HEK293 (cell line): ENCODE data around the gene NT5C2.

ENCODE experiments used
- CTCF ChIA-PET: fragments of 350-600 bp; formaldehyde crosslinking; extraction: SDS; loops from one replicate; lab custom pipeline; 2021; ENCODE audit warnings: antibody characterized with exemption; lab: Yijun Ruan, JAX
- POLR2A ChIA-PET: fragments of 300-600 bp; formaldehyde crosslinking; extraction: SDS; loops from one replicate; lab custom pipeline; 2020; ENCODE audit warnings: antibody characterized with exemption, inconsistent platforms; lab: Yijun Ruan, JAX
- H3K27ac ChIP-seq: fragments of 200-500 bp; sonication (Bioruptor generic); 2 replicates; pipeline ENCODE4 v1.5.1; 2014; ENCODE audit warnings: low read depth, low read length, control low read depth, inconsistent platforms; ENCODE audit errors: extremely low read depth
- H3K36me3 ChIP-seq, 2 experiments: fragments of 200-500 bp in 1 of 2; sonication (Bioruptor generic) in 1 of 2; 1 replicate in 1 of 2; 2 replicates in 1 of 2; pipeline ENCODE4 v1.5.1; 2014 to 2017; ENCODE audit warnings: inconsistent platforms in 2 of 2, low read length in 2 of 2; ENCODE audit not compliant: control insufficient read depth in 2 of 2, insufficient read depth in 1 of 2
- H3K4me1 ChIP-seq: fragments of 200-500 bp; sonication (Bioruptor generic); 2 replicates; pipeline ENCODE4 v1.5.1; 2014; ENCODE audit warnings: mild to moderate bottlenecking, low read length, inconsistent platforms; ENCODE audit not compliant: control insufficient read depth, insufficient read depth
- H3K4me3 ChIP-seq: 2 replicates; pipeline ENCODE4 v1.5.1; 2011; ENCODE audit warnings: low read depth, mild to moderate bottlenecking, control low read depth, low read length, moderate library complexity
- H3K9me3 ChIP-seq: fragments of 200-500 bp; sonication (Bioruptor generic); 2 replicates; pipeline ENCODE4 v1.5.1; 2014; ENCODE audit warnings: low read depth, low read length, inconsistent platforms; ENCODE audit not compliant: control insufficient read depth, insufficient read depth
- FEZF1 ChIP-seq: fragments of 450-650 bp; formaldehyde crosslinking; IDR thresholded peaks from 2 replicates; pipeline ENCODE4 v1.5.1; 2016; ENCODE audit warnings: missing biosample characterization, missing genetic modification characterization
- KLF16 ChIP-seq: fragments of 450-650 bp; formaldehyde crosslinking; IDR thresholded peaks from 2 replicates; pipeline ENCODE4 v1.5.1; 2017; ENCODE audit warnings: missing biosample characterization, missing genetic modification characterization
- ZFP3 ChIP-seq: fragments of 450-650 bp; formaldehyde crosslinking; IDR thresholded peaks from 2 replicates; pipeline ENCODE4 v1.5.1; 2016; ENCODE audit warnings: low read depth, missing biosample characterization, missing genetic modification characterization
- ZFP41 ChIP-seq: fragments of 450-650 bp; formaldehyde crosslinking; IDR thresholded peaks from 2 replicates; pipeline ENCODE4 v1.5.1; 2016; ENCODE audit warnings: missing biosample characterization, missing genetic modification characterization, borderline replicate concordance
- ZNF16 ChIP-seq: fragments of 450-650 bp; formaldehyde crosslinking; IDR thresholded peaks from 2 replicates; pipeline ENCODE4 v1.5.1; 2016; ENCODE audit warnings: low read depth, missing biosample characterization, missing genetic modification characterization
- ZNF175 ChIP-seq: fragments of 450-650 bp; formaldehyde crosslinking; IDR thresholded peaks from 2 replicates; pipeline ENCODE4 v1.5.1; 2016; ENCODE audit warnings: missing biosample characterization, missing genetic modification characterization
- ZNF19 ChIP-seq: fragments of 450-650 bp; formaldehyde crosslinking; IDR thresholded peaks from 2 replicates; pipeline ENCODE4; 2016; ENCODE audit warnings: missing biosample characterization, missing genetic modification characterization, low read depth
- ZNF23 ChIP-seq: fragments of 450-650 bp; formaldehyde crosslinking; IDR thresholded peaks from 2 replicates; pipeline ENCODE4 v1.5.1; 2016; ENCODE audit warnings: missing biosample characterization, missing genetic modification characterization, borderline replicate concordance
- ZNF239 ChIP-seq: fragments of 450-650 bp; formaldehyde crosslinking; IDR thresholded peaks from 2 replicates; pipeline ENCODE4 v1.5.1; 2016; ENCODE audit warnings: missing biosample characterization, missing genetic modification characterization
- ZNF311 ChIP-seq: fragments of 450-650 bp; formaldehyde crosslinking; IDR thresholded peaks from 2 replicates; pipeline ENCODE4 v1.5.1; 2017; ENCODE audit warnings: missing biosample characterization, missing genetic modification characterization, borderline replicate concordance
- ZNF548 ChIP-seq: fragments of 450-650 bp; formaldehyde crosslinking; IDR thresholded peaks from 2 replicates; pipeline ENCODE4 v1.5.1; 2016; ENCODE audit warnings: missing biosample characterization, missing genetic modification characterization
- ZNF555 ChIP-seq: fragments of 450-650 bp; formaldehyde crosslinking; conservative IDR thresholded peaks from 2 replicates; pipeline ENCODE4 v1.5.1; 2017; ENCODE audit warnings: missing biosample characterization, mild to moderate bottlenecking, missing genetic modification characterization, inconsistent platforms
- ZNF600 ChIP-seq: fragments of 450-650 bp; formaldehyde crosslinking; IDR thresholded peaks from 2 replicates; pipeline ENCODE4 v1.5.1; 2016; ENCODE audit warnings: missing biosample characterization, missing genetic modification characterization
- ZNF658 ChIP-seq: fragments of 450-650 bp; formaldehyde crosslinking; IDR thresholded peaks from 2 replicates; pipeline ENCODE4; 2016; ENCODE audit warnings: missing biosample characterization, missing genetic modification characterization
- ZNF660 ChIP-seq: fragments of 450-650 bp; IDR thresholded peaks from 2 replicates; pipeline ENCODE4 v1.5.1; 2018; ENCODE audit warnings: missing biosample characterization, mild to moderate bottlenecking, missing genetic modification characterization
- TF ChIP-seq, protein P1 (sequence below): fragments of 450-650 bp; formaldehyde crosslinking; IDR thresholded peaks from 2 replicates; pipeline ENCODE4 v1.5.1; 2017; ENCODE audit warnings: missing biosample characterization, missing genetic modification characterization
- TF ChIP-seq, protein P2 (sequence below): fragments of 450-650 bp; formaldehyde crosslinking; IDR thresholded peaks from 2 replicates; pipeline ENCODE4 v1.5.1; 2017; ENCODE audit warnings: missing biosample characterization, missing genetic modification characterization
- TF ChIP-seq, protein P3 (sequence below): fragments of 450-650 bp; IDR thresholded peaks from 2 replicates; pipeline ENCODE4 v1.5.1; 2018; ENCODE audit warnings: missing biosample characterization, missing genetic modification characterization
- TF ChIP-seq, protein P4 (sequence below): fragments of 450-650 bp; formaldehyde crosslinking; IDR thresholded peaks from 2 replicates; pipeline ENCODE4 v1.5.1; 2017; ENCODE audit warnings: missing biosample characterization, mild to moderate bottlenecking, missing genetic modification characterization, moderate library complexity

The NT5C2 gene

DNA sequence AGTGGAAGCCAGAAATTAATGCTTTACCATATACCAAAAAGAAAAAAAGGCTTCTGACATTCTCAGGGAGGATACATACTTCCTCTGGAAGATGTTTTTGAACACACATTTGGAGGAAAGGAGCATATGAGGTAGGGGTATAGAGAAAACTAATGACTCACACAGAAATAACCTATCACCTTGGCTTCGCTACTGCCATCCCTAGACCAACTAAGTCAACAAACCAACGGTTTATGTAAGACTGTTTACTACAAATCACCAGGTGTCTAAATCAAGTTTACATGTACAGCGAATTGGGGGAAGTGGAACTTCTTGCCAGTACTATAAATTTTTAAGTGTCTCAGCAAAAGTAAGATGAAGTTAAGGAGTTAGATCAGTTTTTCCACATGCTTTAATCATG is 96.9 kb downstream of the NT5C2 start:
- H3K27ac ChIP-seq: no peak overlapping the region
- no peaks in the 10 kb centered on the region; the same call in 1 of the 2 replicates for H3K9me3 ChIP-seq
- no peaks in the 10 kb centered on the region; the same call in 1 of the 2 replicates for H3K4me1 ChIP-seq
- no peak overlapping the region for H3K4me3 ChIP-seq
- ChIA-PET POLR2A (no interaction called here), CTCF (no interaction called here)
- no peak for TF ChIP-seq ZNF660
- TF ChIP-seq, protein P1, sequence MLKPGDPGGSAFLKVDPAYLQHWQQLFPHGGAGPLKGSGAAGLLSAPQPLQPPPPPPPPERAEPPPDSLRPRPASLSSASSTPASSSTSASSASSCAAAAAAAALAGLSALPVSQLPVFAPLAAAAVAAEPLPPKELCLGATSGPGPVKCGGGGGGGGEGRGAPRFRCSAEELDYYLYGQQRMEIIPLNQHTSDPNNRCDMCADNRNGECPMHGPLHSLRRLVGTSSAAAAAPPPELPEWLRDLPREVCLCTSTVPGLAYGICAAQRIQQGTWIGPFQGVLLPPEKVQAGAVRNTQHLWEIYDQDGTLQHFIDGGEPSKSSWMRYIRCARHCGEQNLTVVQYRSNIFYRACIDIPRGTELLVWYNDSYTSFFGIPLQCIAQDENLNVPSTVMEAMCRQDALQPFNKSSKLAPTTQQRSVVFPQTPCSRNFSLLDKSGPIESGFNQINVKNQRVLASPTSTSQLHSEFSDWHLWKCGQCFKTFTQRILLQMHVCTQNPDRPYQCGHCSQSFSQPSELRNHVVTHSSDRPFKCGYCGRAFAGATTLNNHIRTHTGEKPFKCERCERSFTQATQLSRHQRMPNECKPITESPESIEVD (tag by site-specific recombination): peak; percentile 64
- H3K36me3 ChIP-seq: peaks cover 20 to 74% of the 10 kb centered on the region in 2 experiments

DNA sequence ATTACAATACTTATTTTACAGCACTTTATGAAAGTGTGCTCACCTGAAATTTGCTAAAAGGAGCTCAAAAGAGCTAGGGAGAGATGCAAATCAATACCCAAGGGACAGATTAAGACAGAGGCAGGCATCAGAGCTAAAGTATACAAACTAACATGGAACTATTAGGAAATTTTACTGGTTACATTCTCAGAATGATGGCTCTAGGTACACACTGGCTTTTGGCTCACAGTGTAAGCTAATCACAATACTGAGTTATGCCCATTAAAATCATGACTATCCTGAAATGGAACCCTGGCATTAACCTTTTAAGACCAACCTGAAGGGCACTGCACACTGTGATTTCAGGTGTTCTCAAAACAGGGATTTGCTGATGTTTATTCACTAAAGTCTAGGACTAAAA is 98.1 kb downstream of the NT5C2 start:
- CTCF ChIA-PET: no interaction called here
- Histone ChIP-seq H3K36me3 (peaks cover 26 to 77% of the 10 kb centered on the region in 2 experiments), H3K4me3 (no peak overlapping the region), H3K9me3 (no peaks in the 10 kb centered on the region; the same call in 1 of the 2 replicates), H3K27ac (no peak overlapping the region), H3K4me1 (no peaks in the 10 kb centered on the region; the same call in 1 of the 2 replicates)
- POLR2A ChIA-PET: no interaction called here
- TF ChIP-seq ZNF658 (no peak), KLF16 (no peak), ZNF23 (tag by site-specific recombination) (no peak), ZNF660 (no peak), ZFP3 (no peak), ZFP41 (tag by site-specific recombination) (no peak), ZNF555 (no peak), ZNF311 (tag by site-specific recombination) (no peak)

DNA sequence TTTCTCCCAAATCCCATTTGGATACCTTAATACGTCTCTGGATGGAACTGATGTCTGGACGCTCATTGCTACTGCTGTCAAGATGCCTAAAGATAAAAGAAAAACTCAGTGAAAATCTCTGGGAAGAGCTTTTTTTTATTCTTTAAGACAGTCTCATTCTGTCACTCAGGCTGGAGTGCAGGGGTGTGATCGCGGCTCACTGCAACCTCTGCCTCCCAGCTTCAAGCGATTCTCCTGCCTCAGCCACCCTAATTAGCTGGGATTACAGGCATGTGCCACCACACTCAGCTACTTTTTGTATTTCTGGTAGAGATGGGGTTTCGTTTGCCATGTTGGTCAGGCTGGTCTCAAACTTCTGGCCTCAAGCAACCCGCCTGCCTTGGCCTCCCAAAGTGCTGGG is 102.2 kb downstream of the NT5C2 start:
- Histone ChIP-seq H3K4me3 (no peak overlapping the region), H3K9me3 (no peaks in the 10 kb centered on the region), H3K4me1 (no peaks in the 10 kb centered on the region), H3K36me3 (peaks cover 21 to 88% of the 10 kb centered on the region in 2 experiments), H3K27ac (no peak overlapping the region)
- no peak for TF ChIP-seq ZFP41 (tag by site-specific recombination)
- TF ChIP-seq ZNF19 (tag by site-specific recombination): no peak
- no peak for TF ChIP-seq ZNF16 (tag by site-specific recombination)
- TF ChIP-seq ZNF548 (tag by site-specific recombination): no peak
- no peak for TF ChIP-seq ZNF175 (tag by site-specific recombination)
- POLR2A ChIA-PET: interaction anchor here (0.8 kb wide), 1 partner anchor 153 kb away, joined by 3 read pairs; no protein-coding TSS in a partner anchor
- CTCF ChIA-PET: interaction anchor here (0.7 kb wide), 1 partner anchor 861 kb away, joined by 3 read pairs; no protein-coding TSS in a partner anchor

DNA sequence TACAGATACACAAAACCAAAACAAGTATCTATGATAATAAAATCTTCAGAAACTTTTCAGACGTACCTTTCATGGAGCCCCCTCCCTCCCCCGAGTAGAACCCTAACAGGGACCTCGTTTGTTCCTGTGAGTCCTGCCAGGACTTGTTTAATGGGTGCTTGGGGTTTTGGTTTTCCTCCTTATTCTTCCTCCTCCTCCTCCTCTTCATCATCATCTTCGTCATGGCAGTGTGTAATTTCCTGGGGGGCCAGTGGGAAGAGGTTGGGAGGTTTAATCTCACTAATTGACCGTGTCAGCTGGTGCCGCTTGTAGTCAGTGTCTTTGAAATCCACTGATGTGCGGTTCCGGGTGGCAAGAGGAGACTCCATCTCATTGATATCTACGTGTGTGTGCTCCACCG is 103.6 kb downstream of the NT5C2 start:
- ChIA-PET POLR2A (no interaction called here), CTCF (interaction anchor here (0.7 kb wide), 2 partner anchors 155 to 504 kb away, joined by 3 read pairs; no protein-coding TSS in a partner anchor)
- Histone ChIP-seq H3K9me3 (no peaks in the 10 kb centered on the region), H3K36me3 (peaks cover 21 to 93% of the 10 kb centered on the region in 2 experiments), H3K27ac (no peak overlapping the region), H3K4me1 (no peaks in the 10 kb centered on the region), H3K4me3 (no peak overlapping the region)
- TF ChIP-seq ZNF600 (tag by site-specific recombination): no peak
- TF ChIP-seq ZNF239: no peak
- TF ChIP-seq, protein P2, sequence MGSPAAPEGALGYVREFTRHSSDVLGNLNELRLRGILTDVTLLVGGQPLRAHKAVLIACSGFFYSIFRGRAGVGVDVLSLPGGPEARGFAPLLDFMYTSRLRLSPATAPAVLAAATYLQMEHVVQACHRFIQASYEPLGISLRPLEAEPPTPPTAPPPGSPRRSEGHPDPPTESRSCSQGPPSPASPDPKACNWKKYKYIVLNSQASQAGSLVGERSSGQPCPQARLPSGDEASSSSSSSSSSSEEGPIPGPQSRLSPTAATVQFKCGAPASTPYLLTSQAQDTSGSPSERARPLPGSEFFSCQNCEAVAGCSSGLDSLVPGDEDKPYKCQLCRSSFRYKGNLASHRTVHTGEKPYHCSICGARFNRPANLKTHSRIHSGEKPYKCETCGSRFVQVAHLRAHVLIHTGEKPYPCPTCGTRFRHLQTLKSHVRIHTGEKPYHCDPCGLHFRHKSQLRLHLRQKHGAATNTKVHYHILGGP (tag by site-specific recombination): no peak
- TF ChIP-seq, protein P3, sequence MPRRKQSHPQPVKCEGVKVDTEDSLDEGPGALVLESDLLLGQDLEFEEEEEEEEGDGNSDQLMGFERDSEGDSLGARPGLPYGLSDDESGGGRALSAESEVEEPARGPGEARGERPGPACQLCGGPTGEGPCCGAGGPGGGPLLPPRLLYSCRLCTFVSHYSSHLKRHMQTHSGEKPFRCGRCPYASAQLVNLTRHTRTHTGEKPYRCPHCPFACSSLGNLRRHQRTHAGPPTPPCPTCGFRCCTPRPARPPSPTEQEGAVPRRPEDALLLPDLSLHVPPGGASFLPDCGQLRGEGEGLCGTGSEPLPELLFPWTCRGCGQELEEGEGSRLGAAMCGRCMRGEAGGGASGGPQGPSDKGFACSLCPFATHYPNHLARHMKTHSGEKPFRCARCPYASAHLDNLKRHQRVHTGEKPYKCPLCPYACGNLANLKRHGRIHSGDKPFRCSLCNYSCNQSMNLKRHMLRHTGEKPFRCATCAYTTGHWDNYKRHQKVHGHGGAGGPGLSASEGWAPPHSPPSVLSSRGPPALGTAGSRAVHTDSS (tag by site-specific recombination): peak; percentile 91
- TF ChIP-seq, protein P4, sequence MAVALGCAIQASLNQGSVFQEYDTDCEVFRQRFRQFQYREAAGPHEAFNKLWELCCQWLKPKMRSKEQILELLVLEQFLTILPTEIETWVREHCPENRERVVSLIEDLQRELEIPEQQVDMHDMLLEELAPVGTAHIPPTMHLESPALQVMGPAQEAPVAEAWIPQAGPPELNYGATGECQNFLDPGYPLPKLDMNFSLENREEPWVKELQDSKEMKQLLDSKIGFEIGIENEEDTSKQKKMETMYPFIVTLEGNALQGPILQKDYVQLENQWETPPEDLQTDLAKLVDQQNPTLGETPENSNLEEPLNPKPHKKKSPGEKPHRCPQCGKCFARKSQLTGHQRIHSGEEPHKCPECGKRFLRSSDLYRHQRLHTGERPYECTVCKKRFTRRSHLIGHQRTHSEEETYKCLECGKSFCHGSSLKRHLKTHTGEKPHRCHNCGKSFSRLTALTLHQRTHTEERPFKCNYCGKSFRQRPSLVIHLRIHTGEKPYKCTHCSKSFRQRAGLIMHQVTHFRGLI (tag by site-specific recombination): no peak
- no peak for TF ChIP-seq FEZF1 (tag by site-specific recombination)
